HPDE6-E6E7 (cell line): ENCODE results near the gene RRAS.
A peak's percentile ranks its signal among the peaks of the same experiment; 100 is the strongest.
"Not testable (repeated sequence)": the region's sequence is repeated elsewhere in the genome, so short reads cannot be mapped to it uniquely, and the experiment has no call there.

Experiments
- DNase-seq: peaks from one replicate; pipeline ENCODE4 v3.0.0; 2011; ENCODE audit warnings: missing footprints; ENCODE audit errors: extremely low spot score

Gene RRAS

GRCh38 chr19:49655570-49656455, 15.9 kb upstream of the RRAS start:
- DNase-seq: no peak

DNA sequence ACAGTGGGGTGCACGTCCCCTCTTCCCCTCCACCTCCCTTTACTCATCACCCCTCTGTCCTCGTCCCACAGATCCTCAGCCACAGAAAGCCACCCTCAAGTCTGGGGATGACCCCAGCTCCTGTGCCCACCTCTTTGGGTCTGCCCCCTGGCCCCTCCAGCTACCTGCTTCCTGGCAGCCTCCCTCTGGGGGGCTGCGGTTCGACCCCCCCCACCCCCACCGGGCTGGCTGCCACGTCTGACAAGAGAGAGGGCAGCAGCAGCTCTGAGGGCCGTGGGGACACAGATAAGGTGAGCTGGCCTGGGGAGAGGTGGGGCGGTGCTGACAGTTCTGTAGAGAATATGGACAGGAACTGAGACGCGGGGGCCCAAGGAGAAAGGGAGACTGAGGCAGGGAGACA, 14.6 kb upstream of the RRAS start:
- no peak for DNase-seq

- DNase-seq: no peak
Measured at GRCh38 chr19:49653466-49653806, 13.5 kb upstream of the RRAS start.

DNA sequence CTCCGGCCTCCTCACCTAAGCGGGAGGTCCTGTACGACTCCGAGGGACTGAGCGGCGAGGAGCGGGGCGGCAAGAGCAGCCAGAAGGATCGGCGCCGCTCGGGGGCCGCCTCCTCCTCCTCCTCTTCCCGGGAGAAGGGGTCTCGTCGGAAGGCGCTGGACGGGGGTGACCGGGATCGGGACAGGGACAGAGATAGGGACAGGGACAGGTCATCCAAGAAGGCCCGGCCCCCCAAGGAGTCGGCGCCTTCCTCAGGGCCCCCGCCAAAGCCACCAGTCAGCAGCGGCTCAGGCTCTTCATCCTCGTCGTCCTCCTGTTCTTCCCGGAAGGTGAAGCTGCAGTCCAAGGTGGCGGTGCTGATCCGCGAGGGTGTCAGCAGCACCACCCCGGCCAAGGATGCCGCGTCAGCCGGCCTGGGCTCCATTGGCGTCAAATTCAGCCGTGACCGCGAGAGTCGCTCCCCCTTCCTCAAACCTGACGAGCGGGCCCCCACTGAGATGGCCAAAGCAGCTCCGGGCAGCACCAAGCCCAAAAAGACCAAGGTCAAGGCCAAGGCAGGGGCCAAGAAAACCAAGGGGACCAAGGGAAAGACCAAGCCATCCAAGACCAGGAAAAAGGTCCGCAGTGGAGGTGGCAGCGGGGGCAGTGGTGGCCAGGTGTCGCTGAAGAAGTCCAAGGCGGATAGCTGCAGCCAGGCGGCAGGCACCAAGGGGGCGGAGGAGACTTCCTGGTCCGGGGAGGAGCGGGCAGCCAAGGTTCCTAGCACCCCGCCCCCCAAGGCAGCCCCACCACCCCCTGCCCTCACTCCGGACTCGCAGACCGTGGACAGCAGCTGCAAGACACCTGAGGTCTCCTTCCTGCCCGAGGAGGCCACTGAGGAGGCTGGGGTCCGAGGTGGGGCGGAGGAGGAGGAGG, 12.9 kb upstream of the RRAS start:
- no peak for DNase-seq

- no peak for DNase-seq
Measured at GRCh38 chr19:49651820-49652550, 12.0 kb upstream of the RRAS start.

- no peak for DNase-seq
Measured at GRCh38 chr19:49651029-49651819, 11.3 kb upstream of the RRAS start.

DNA sequence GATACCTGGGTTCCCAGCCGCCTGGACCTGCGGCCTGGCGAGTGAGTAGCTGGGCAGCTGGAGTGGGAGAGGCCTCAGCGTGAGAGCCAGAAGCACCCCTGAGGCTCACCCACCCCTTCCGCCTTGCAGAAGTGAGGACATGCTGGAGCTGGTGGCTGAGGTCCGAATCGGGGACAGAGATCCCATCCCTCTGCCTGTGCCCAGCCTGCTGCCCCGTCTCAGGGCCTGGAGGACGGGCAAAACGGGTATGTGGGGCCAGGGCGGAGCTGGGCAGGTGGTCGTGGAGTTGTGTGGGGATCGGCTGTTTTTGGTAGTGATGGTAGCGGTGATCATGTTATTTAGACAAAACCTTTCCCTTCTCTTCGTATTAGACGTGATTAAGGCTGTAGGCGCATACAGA, 6.6 kb upstream of the RRAS start:
- no peak for DNase-seq

GRCh38 chr19:49645995-49646394, 6.1 kb upstream of the RRAS start:
- no peak for DNase-seq

- no peak for DNase-seq
Measured at GRCh38 chr19:49645592-49645991, 5.6 kb upstream of the RRAS start.

- DNase-seq: no peak
Measured at GRCh38 chr19:49643466-49643865, 3.5 kb upstream of the RRAS start.

GRCh38 chr19:49642492-49643035, 2.6 kb upstream of the RRAS start:
- DNase-seq: no peak

DNA sequence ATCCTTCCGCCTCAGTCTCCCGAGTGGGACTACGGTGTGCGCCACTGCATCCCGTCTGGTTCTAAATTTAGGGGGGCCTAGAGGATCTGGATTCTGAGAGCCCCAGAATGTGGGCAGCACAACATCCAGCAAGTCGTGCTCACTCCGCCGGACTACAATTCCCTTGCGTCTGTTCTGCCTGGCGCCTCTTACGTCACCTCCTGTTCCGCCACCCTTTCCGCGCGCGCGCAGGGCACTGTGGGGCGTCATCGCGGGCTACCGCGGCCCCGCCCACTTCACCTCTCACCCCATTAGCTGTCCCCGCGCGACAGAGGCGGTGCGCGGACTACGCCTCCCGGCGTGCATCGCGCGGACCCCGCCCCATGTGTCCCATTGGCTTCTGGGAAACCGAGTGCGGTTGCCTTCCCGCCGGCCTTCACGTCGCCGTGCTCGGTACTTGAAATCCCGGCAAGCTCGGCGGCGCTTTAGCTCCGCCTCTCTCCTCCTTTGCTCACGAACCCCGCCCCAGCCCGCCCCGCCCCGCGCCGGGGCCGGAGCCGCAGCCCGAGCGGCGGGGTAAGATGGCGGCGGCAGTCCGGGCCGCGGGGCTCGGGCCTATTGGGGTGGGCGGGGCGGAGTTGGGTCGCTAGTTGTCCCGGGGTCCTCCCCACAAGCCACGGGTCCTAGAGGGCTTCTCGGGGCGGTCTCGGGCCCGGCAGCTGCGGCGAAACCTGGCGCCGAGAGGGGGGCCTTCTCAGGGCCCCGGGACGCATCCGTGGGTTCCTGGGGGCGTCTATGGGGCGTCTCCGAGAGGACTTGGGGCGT, 1.9 kb upstream of the RRAS start, which contains the start of gene SCAF1:
TSS of gene SCAF1 (plus strand) at position 522 of the 804 bp plus-strand sequence. CDS start 2,818 bp downstream, outside the sequence.
- peak; percentile 88 for DNase-seq

GRCh38 chr19:49639401-49640112, 386 bp downstream of the RRAS start:
- no peak for DNase-seq

DNA sequence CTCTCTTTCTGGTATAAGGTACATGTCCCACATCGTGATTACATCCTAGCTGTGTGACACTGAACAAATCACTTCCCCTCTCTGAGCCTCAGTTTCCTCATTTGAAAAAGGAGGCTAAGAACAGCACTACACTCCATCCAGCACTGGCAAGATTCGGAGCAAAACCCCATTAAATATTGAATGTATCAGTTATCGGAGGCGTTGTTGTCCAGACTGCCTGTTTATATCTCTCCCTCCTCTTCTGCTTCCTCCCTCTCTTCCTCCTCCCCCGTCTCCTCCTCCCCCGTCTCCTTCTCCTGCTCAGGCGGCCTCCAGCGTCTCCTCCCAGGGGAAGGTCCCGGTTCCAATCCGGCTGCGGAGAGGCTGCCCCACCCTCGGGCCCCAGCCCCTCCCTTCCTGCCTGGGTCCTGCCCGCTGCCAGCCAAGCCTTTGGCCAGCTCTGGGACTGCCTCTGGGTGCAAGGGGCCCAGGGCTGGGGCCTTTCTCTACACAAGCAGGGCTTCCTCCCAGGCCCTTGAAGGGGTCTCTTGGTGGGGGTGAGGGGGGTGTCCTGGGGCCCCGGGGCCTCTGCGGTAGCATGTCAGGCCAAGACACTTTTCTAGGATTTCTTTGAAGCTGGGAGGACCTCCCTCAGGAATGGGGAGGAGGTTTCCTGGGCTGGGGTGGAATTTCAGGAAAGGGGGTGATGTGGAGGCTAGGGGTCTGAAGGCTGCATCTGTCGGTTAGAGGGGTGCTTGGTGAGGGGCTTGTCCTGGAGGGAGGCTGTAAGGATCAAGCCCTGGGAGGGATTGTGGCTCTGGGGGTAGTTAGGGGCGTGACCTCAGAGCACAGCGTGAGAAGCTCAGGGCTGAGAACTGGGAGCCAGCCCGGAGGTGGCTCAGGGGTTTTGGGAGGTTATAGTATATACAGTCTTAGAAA, 1.9 kb downstream of the RRAS start:
- peak; percentile 74 for DNase-seq

DNA sequence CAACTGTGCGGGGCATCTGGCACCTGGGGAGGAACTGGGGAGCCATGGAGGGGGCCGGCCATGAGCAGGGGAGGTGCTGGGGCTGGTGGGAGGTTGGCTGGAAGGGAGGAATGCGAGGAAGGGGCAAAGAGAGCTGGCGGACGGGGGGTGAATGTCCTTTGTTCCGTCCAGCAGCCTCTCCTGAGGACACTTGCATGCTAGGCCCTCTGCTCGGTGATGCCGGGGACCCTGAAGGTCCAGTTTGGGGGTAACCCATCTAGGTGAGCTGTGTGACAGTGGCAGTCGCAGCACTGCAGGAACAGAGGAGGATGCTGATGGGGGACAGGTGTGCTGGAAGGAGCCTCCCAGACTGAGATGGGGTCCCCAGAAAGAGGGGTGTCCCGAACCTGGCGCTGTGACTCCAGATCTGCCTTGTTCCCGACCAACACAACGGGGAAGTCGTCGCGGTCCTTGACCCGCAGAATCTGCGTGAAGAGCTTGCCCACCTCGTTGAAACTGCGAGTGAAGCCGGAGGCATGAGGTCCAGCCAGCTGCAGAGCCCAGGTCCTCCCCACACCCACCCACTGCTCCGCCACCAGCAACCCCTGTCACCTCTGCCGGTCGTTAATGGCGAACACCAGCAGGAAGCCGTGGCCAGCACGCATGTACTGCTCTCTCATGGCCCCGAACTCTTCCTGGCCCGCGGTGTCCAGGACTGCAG, 3.6 kb downstream of the RRAS start:
- no peak for DNase-seq

- DNase-seq: no peak
Measured at GRCh38 chr19:49635530-49636232, 4.3 kb downstream of the RRAS start.

DNA sequence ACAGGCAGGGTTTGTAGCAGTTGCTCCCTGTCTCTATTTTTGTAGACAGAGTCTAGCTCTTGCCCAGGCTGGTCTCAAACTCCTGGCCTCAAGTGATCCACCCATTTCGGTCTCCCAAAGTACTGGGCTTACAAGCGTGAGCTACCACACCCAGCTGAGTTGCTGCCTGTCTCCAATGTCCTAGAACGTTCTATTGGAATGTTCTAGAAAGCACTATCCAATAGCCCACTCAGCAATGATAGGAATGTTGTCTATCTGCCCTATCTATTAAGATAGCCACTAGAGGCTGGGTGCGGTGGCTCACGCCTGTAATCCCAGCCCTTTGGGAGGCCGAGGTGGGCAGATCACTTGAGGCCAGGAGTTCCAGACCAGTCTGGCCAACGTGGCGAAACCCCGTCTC, 6.7 kb downstream of the RRAS start:
- not testable (repeated sequence) for DNase-seq
